ENCODE measurements around the gene FAM187B.

GRCh38 chr19:35226748-35227147, 1.8 kb downstream of the FAM187B start:
- TF ChIP-seq POLR2A (IDR thresholded peaks at IDR 0.05), result no peak
- no peak for TF ChIP-seq CTCF (IDR thresholded peaks at IDR 0.05)
